WERI-Rb-1 (cell line): ENCODE results near the gene MAGI2.

Experiments used
- DNase-seq: peaks from one replicate; pipeline ENCODE4 v3.0.0-alpha.2; 2020
- H3K27ac ChIP-seq: fragments of 250-450 bp; sonication (Bioruptor Pico); 2 replicates; pipeline ENCODE4 v1.5.1; 2020; ENCODE audit warnings: mild to moderate bottlenecking, moderate library complexity
- H3K27me3 ChIP-seq: fragments of 250-450 bp; sonication (Bioruptor Pico); 2 replicates; pipeline ENCODE4 v1.5.1; 2021; ENCODE audit warnings: mild to moderate bottlenecking, low read depth, moderate library complexity; ENCODE audit not compliant: insufficient read depth, severe bottlenecking
- H3K36me3 ChIP-seq: fragments of 250-450 bp; sonication (Bioruptor Pico); 2 replicates; pipeline ENCODE4 v1.5.1; 2020; ENCODE audit warnings: mild to moderate bottlenecking, moderate library complexity
- H3K4me3 ChIP-seq: 2 replicates; pipeline ENCODE4 v1.5.1; 2011; ENCODE audit warnings: low read depth, mild to moderate bottlenecking, control low read depth, low read length
- H3K9me3 ChIP-seq: fragments of 250-450 bp; sonication (Bioruptor Pico); 2 replicates; pipeline ENCODE4 v1.5.1; 2021; ENCODE audit warnings: mild to moderate bottlenecking, moderate library complexity; ENCODE audit not compliant: severe bottlenecking
- CTCF ChIP-seq: IDR thresholded peaks from 2 replicates; pipeline ENCODE4 v1.5.1; 2011; ENCODE audit warnings: low read depth, mild to moderate bottlenecking, control low read depth, inconsistent platforms, low read length

Gene MAGI2

GRCh38 chr7:79093421-79093820 is 360.0 kb downstream of the MAGI2 start:
- no peak for TF ChIP-seq CTCF
- no peak for DNase-seq

GRCh38 chr7:79091661-79092060 is 361.8 kb downstream of the MAGI2 start:
- H3K36me3 ChIP-seq, result no peaks in the 10 kb centered on the region
- no peak for TF ChIP-seq CTCF
- H3K4me3 ChIP-seq, result no peak overlapping the region
- no peak overlapping the region for H3K27ac ChIP-seq
- DNase-seq, result no peak
- no peaks in the 10 kb centered on the region for H3K27me3 ChIP-seq
- no peaks in the 10 kb centered on the region for H3K9me3 ChIP-seq

More at GRCh38 chr7:79093421-79093820, 360.0 kb downstream of the MAGI2 start:
- no peak overlapping the region for H3K27ac ChIP-seq
- H3K27me3 ChIP-seq, result no peaks in the 10 kb centered on the region
- H3K36me3 ChIP-seq, result no peaks in the 10 kb centered on the region
- no peak overlapping the region for H3K4me3 ChIP-seq
- H3K9me3 ChIP-seq, result no peaks in the 10 kb centered on the region

- H3K27ac ChIP-seq, result no peak overlapping the region
- H3K27me3 ChIP-seq, result no peaks in the 10 kb centered on the region
- no peak for TF ChIP-seq CTCF
- H3K9me3 ChIP-seq, result no peaks in the 10 kb centered on the region
- H3K4me3 ChIP-seq, result no peak overlapping the region
- H3K36me3 ChIP-seq, result no peaks in the 10 kb centered on the region
- DNase-seq, result no peak
Measured at GRCh38 chr7:79091011-79091410, 362.5 kb downstream of the MAGI2 start.

- TF ChIP-seq CTCF, result no peak
- H3K4me3 ChIP-seq, result no peak overlapping the region
- DNase-seq, result no peak
- no peak overlapping the region for H3K27ac ChIP-seq
- H3K36me3 ChIP-seq, result no peaks in the 10 kb centered on the region
- no peaks in the 10 kb centered on the region for H3K27me3 ChIP-seq
- H3K9me3 ChIP-seq, result no peaks in the 10 kb centered on the region
Measured at GRCh38 chr7:79090543-79090942, 362.9 kb downstream of the MAGI2 start.

GRCh38 chr7:79084423-79084822 is 369.0 kb downstream of the MAGI2 start:
- no peak for DNase-seq
- H3K36me3 ChIP-seq, result no peaks in the 10 kb centered on the region
- H3K4me3 ChIP-seq, result no peak overlapping the region
- H3K27me3 ChIP-seq, result no peaks in the 10 kb centered on the region
- no peak overlapping the region for H3K27ac ChIP-seq
- no peak for TF ChIP-seq CTCF
- H3K9me3 ChIP-seq, result no peaks in the 10 kb centered on the region

- H3K4me3 ChIP-seq, result no peak overlapping the region
- no peak overlapping the region for H3K27ac ChIP-seq
- H3K36me3 ChIP-seq, result no peaks in the 10 kb centered on the region
- DNase-seq, result no peak
- TF ChIP-seq CTCF, result no peak
- no peaks in the 10 kb centered on the region for H3K9me3 ChIP-seq
- no peaks in the 10 kb centered on the region for H3K27me3 ChIP-seq
Measured at GRCh38 chr7:79079919-79080554, 373.4 kb downstream of the MAGI2 start.
